ENCODE data around the gene PDIK1L. TPM values are rescaled to one million over a fixed set of nuclear protein-coding genes. Genes with fewer than 3 reads are reported as not detected.
"Not testable (repeated sequence)": the region's sequence is repeated elsewhere in the genome, so short reads cannot be mapped to it uniquely, and the experiment has no call there.

The PDIK1L gene
- total RNA-seq, 1 donor from 2014 or later, result 7.2 TPM

GRCh38 chr1:26094677-26095383 is 16.8 kb upstream of the PDIK1L start:
- H3K4me1 Mint-ChIP-seq (ENCODE audit: low read depth, unreplicated experiment), result peaks cover 6% of the 10 kb centered on the region
- H3K4me3 Mint-ChIP-seq (ENCODE audit: unreplicated experiment), result no peak overlapping the region
- H3K27me3 Mint-ChIP-seq (ENCODE audit: unreplicated experiment), result peaks cover 3% of the 10 kb centered on the region
- peaks cover 3% of the 10 kb centered on the region for H3K9me3 Mint-ChIP-seq (ENCODE audit: unreplicated experiment)
- peaks cover 3% of the 10 kb centered on the region for H3K36me3 Mint-ChIP-seq (ENCODE audit: unreplicated experiment)
- no peak for TF ChIP-seq CTCF (IDR thresholded peaks at IDR 0.05; ENCODE audit: partially characterized antibody, unreplicated experiment)
- H3K27ac Mint-ChIP-seq (ENCODE audit: unreplicated experiment), result no peak overlapping the region
- DNase-seq, result peak; percentile 24

- Mint-ChIP-seq H3K9me3 (ENCODE audit: unreplicated experiment) (no peaks in the 10 kb centered on the region), H3K36me3 (ENCODE audit: unreplicated experiment) (no peaks in the 10 kb centered on the region), H3K4me3 (ENCODE audit: unreplicated experiment) (no peak overlapping the region), H3K4me1 (ENCODE audit: low read depth, unreplicated experiment) (peaks cover 6% of the 10 kb centered on the region), H3K27ac (ENCODE audit: unreplicated experiment) (no peak overlapping the region), H3K27me3 (ENCODE audit: unreplicated experiment) (peaks cover 3% of the 10 kb centered on the region)
- TF ChIP-seq CTCF (IDR thresholded peaks at IDR 0.05; ENCODE audit: partially characterized antibody, unreplicated experiment), result no peak
- no peak for DNase-seq
Measured at GRCh38 chr1:26096471-26096870, 15.2 kb upstream of the PDIK1L start.

GRCh38 chr1:26097696-26098095 is 13.9 kb upstream of the PDIK1L start:
- Mint-ChIP-seq H3K36me3 (ENCODE audit: unreplicated experiment) (no peaks in the 10 kb centered on the region), H3K27me3 (ENCODE audit: unreplicated experiment) (peaks cover 2% of the 10 kb centered on the region), H3K4me1 (ENCODE audit: low read depth, unreplicated experiment) (peaks cover 6% of the 10 kb centered on the region), H3K4me3 (ENCODE audit: unreplicated experiment) (no peak overlapping the region), H3K27ac (ENCODE audit: unreplicated experiment) (no peak overlapping the region), H3K9me3 (ENCODE audit: unreplicated experiment) (peaks cover 2% of the 10 kb centered on the region)
- TF ChIP-seq CTCF (IDR thresholded peaks at IDR 0.05; ENCODE audit: partially characterized antibody, unreplicated experiment), result no peak
- DNase-seq, result no peak

GRCh38 chr1:26098602-26099001 is 13.0 kb upstream of the PDIK1L start:
- no peak overlapping the region for H3K27ac Mint-ChIP-seq (ENCODE audit: unreplicated experiment)
- H3K36me3 Mint-ChIP-seq (ENCODE audit: unreplicated experiment), result no peaks in the 10 kb centered on the region
- no peak for DNase-seq
- peaks cover 2% of the 10 kb centered on the region for H3K9me3 Mint-ChIP-seq (ENCODE audit: unreplicated experiment)
- no peak overlapping the region for H3K4me3 Mint-ChIP-seq (ENCODE audit: unreplicated experiment)
- no peak for TF ChIP-seq CTCF (IDR thresholded peaks at IDR 0.05; ENCODE audit: partially characterized antibody, unreplicated experiment)
- peaks cover 2% of the 10 kb centered on the region for H3K27me3 Mint-ChIP-seq (ENCODE audit: unreplicated experiment)
- peaks cover 6% of the 10 kb centered on the region for H3K4me1 Mint-ChIP-seq (ENCODE audit: low read depth, unreplicated experiment)

GRCh38 chr1:26099780-26100179 is 11.8 kb upstream of the PDIK1L start:
- Mint-ChIP-seq H3K27me3 (ENCODE audit: unreplicated experiment) (peaks cover 2% of the 10 kb centered on the region), H3K36me3 (ENCODE audit: unreplicated experiment) (no peaks in the 10 kb centered on the region), H3K27ac (ENCODE audit: unreplicated experiment) (no peak overlapping the region), H3K4me3 (ENCODE audit: unreplicated experiment) (no peak overlapping the region), H3K4me1 (ENCODE audit: low read depth, unreplicated experiment) (no peaks in the 10 kb centered on the region), H3K9me3 (ENCODE audit: unreplicated experiment) (peaks cover 2% of the 10 kb centered on the region)
- no peak for TF ChIP-seq CTCF (IDR thresholded peaks at IDR 0.05; ENCODE audit: partially characterized antibody, unreplicated experiment)
- no peak for DNase-seq

GRCh38 chr1:26100204-26100603 is 11.4 kb upstream of the PDIK1L start:
- H3K4me1 Mint-ChIP-seq (ENCODE audit: low read depth, unreplicated experiment); H3K27me3 Mint-ChIP-seq (ENCODE audit: unreplicated experiment); H3K36me3 Mint-ChIP-seq (ENCODE audit: unreplicated experiment); DNase-seq; H3K27ac Mint-ChIP-seq (ENCODE audit: unreplicated experiment); H3K9me3 Mint-ChIP-seq (ENCODE audit: unreplicated experiment): not testable (repeated sequence)
- H3K4me3 Mint-ChIP-seq (ENCODE audit: unreplicated experiment), result peak overlapping the region; percentile 25
